Retinal pigment epithelial cell (primary cell): ENCODE results near the gene EYS.

ENCODE experiments used
- DNase-seq: peaks from one replicate; pipeline ENCODE4 v3.0.0-alpha.2; 2010; ENCODE audit warnings: low read depth
- H3K4me3 ChIP-seq: 2 replicates; pipeline ENCODE4 v1.5.1; 2011; ENCODE audit warnings: mild to moderate bottlenecking, low read length, control low read depth, moderate library complexity
- CTCF ChIP-seq: conservative IDR thresholded peaks from 2 replicates; pipeline ENCODE4 v1.5.1; 2011; ENCODE audit warnings: low read depth, low read length, control low read depth, inconsistent platforms

The EYS gene

GRCh38 chr6:64945450-64945849 lies 761.6 kb downstream of the EYS start:
- no peak overlapping the region for H3K4me3 ChIP-seq
- no peak for TF ChIP-seq CTCF
- no peak for DNase-seq

GRCh38 chr6:64932486-64932885 lies 774.5 kb downstream of the EYS start:
- H3K4me3 ChIP-seq: no peak overlapping the region
- no peak for TF ChIP-seq CTCF
- DNase-seq: no peak

GRCh38 chr6:64930681-64931080 lies 776.3 kb downstream of the EYS start:
- H3K4me3 ChIP-seq: no peak overlapping the region
- TF ChIP-seq CTCF: no peak

GRCh38 chr6:64926051-64926450 lies 781.0 kb downstream of the EYS start:
- H3K4me3 ChIP-seq: no peak overlapping the region
- no peak for DNase-seq
- TF ChIP-seq CTCF: no peak

More at GRCh38 chr6:64930681-64931080, 776.3 kb downstream of the EYS start:
- no peak for DNase-seq

- no peak for DNase-seq
- no peak for TF ChIP-seq CTCF
- H3K4me3 ChIP-seq: no peak overlapping the region
These were observed 786.8 kb downstream of the EYS start for GRCh38 chr6:64920257-64920656.

- no peak for DNase-seq
- H3K4me3 ChIP-seq: no peak overlapping the region
- no peak for TF ChIP-seq CTCF
These were observed 792.9 kb downstream of the EYS start for GRCh38 chr6:64914124-64914523.

- DNase-seq: no peak
- H3K4me3 ChIP-seq: no peak overlapping the region
- no peak for TF ChIP-seq CTCF
These were observed 794.1 kb downstream of the EYS start for GRCh38 chr6:64912966-64913365.
